ENCODE results near the gene C16orf89.

C16orf89 gene

DNA sequence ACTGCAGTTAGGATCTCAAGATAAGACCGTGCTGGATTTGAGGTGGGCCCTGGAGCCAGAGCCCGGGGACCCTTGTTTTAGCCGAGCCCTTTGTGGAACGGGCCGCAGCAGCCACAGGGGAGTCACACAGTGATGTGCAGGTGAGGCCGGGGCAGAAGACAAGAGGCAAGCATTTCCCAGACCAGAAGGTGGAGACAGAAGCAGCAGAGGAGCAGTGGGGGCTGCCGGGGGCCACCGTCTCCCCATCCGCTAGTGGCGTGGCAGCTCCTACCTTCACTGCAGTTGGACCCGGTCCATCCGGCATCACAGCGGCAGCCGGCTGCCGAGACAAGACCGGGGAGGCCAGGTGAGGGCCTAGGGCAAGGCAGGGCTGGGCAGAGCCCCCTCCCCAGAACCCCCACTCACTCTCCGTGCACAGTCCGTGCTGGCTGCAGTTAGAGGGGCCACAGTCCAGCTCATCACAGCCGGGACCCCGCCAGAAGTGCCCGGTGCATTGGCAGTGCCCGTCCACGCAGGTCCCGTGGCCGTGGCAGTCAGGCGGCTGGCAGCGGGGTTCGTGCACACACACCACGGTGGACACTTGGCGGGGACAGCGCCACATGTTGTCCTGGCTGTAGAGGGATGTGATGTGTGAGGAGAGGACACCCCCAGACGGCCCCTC lies 38.1 kb downstream of the C16orf89 start:
- no peak for DNase-seq

DNA sequence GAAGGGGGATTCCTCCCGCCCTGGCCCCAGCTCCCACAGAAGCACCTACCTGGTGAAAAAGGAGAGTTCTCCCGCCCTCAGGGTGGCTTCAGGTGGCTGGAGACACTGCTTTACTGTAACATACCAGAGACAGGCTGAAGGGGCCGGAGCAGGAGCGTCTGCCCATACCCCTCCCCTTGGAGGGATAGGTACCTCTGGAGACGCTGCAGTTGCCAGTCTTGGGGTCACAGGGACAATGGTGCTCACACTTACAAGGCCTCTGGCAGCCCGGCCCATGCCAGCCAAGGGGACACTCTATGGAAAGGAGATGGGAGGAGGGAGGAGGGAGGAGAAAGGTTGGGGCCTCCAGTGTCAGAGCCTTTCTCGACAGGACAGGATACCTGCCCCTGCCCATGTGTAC lies 38.7 kb downstream of the C16orf89 start:
- no peak for DNase-seq

DNA sequence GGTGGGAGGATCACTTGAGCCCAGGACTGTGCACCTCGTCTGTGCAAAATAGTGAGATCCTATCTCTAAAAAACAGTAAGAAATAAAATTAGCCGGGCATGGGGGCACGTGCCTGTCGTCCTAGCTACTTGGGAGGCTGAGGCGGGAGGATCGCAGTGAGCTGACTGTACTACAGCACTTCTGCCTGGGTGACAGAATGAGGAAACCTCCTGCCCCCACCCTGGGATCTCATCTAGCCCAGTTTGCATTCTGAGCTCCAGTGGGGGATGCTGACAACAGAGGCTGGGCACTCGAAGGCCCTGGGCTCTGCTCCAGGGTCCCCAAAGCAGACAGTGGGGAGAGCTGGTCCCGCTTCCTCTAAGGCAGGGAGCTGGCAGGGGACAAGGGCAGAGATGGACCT lies 39.1 kb downstream of the C16orf89 start:
- DNase-seq: no peak

DNA sequence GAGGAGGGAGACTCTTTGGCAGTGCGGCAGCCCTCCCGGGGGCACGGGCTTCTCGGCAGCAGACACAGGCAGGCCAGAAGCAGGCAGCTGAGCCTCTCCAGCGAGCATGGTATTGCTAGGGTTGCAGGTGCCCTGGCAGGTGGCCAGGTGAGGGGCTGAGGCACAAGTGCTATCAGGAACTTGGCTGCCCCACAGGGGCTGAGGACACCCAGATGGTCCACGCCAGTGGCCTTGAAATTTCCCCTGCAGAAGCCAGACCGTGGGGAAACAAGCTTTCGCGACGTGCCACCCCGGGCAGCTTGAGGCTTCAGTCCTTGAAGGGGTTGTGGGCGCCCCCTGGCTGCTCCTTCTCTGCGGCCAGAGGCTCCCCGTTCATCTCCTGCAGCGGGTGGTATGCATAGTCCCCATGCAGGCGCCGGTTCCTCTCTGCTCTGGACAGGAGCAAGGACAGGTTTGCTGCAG lies 40.6 kb downstream of the C16orf89 start:
- peak; percentile 42 for DNase-seq

DNA sequence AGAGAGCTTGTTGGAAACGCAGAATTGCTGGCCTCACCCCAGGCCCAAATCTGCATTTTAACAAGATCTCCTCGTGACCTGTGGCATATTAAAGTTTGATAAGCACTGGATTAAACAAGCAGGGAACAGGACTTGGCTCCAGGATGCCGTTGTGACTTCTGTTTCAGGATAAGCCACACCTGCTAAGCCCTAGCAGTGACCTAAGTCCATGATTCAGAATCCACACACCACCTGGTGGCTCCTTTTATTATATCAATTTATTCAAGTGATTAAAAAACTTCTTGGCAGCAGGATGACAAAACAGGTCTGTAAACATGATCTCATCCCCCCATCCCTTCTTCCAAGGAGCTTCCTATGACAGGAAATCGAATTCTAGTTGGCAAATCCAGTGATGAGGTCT lies 41.1 kb downstream of the C16orf89 start:
- DNase-seq: peak; percentile 42

DNA sequence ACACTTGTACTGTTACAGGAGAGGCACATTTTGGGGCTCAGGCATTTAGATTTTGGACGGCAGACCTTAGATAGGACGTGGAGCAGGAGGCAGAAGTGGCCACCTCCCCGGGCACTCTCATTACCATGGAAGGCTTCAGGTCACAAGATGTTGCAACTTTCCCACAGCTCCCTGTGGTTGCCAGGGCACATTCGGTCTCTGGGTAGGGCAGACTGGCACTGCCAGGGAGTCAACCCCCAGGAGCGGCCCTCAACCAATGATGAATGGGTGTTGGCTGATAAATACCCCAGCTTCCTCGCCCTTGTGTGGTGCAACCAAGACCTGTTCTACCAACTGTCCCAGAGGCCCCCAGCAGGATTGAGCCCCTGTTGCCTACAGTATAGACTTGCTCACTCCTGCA lies 43.2 kb downstream of the C16orf89 start:
- no peak for DNase-seq

DNA sequence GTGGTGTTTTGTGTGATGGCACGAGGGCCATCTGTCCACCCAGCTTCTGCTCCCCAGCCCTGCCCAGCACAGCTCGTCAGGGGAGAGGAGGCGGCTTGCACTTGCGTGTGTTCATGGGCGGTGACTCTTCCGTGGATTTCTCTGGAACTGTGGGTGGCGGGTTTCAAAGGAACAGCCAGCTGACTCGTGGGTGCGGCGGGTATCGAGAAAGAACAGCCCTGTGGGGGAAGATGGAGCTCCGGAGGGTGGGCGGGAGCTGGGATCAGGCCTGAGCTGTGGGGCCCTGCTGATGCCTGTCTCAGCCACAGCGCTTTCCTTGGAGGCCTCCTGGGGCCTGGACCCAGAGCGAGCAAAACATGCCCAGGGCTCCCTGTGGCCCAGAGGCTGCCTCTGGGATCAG lies 45.2 kb downstream of the C16orf89 start:
- DNase-seq: no peak

DNA sequence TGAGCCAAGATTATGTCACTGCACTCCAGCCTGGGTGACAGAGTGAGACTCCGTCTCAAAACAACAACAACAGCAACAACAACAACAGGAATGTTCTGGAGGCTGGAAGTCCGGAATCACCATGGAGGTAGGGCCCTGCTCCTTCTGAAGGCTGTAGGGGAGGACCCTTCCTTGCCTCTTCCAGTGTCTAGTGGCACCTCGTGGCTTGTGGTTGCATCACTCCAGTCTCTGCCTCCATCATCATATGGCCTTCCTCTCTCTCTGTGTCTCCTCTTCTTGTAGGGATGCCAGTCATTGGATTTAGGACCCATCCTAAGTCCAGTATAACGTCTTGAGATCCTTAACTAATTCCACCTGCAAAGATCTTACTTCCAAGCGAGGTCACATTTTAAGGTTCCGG lies 46.0 kb downstream of the C16orf89 start:
- DNase-seq: no peak

DNA sequence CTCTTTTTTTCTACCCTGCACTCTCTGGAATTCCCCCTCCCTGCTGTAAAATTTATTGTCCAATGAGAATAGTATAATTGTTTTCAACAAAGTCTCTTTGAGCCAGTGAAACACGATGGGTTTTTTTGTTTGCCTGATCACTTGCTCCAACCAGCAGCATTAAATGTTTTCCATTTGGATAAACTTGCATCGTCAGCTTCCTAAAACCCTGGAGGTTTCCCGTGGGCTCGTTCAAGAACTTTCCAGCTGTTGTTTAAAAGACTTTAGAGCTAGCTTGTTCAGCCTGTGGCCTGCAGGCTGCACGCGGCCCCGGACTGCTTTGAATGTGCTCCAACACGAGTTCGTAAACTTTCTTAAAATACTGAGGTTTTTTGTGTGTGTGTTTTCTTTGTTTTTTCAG lies 47.0 kb downstream of the C16orf89 start:
- no peak for DNase-seq

DNA sequence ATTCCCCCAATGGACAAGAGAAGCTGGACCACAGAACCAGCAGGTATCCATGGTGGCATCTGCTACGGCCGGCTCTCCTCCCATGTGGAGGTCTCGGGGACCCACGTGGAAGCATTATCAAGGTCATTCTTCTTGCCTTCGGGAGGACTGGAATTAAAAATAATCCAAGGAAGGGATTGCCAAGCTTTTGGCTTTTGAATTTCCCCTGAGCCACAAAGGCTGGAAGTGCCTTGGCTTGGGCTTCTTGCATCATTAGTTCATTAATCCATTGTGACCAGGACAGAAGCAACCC lies 48.1 kb downstream of the C16orf89 start:
- DNase-seq: no peak

DNA sequence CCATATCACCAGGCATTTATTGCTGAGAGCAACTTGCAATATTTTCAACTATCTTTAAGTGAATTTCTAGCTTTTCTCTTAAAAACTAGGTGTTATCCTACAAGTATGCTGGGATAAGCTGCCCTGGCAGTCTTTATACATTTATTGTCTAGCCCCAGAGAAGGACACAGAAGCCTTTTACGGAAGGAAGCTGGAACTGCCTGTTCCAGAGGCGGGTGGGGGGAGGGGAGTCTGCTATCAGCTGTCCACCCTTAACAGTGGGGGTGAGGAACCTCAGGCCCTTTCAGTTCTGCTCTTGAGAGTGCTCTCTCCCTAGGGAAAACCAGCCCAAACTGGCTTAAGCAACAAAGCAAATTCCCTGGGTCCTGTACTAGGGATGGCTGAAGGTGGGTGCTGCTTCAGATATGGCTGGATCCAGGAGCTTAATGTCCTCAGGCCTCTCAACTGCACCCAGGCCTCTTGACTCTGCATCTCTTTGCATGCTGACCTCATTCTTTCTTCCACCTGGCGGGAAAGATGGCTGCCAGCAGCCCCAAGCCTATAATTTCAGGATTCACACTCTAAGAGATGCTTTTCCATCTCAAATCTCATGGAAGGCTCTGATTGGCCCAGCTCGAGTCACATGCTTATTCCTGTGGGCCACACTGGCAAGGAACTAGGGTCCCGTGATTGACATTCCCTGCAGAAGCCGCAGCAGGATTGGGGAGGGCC lies 48.6 kb downstream of the C16orf89 start:
- no peak for DNase-seq

DNA sequence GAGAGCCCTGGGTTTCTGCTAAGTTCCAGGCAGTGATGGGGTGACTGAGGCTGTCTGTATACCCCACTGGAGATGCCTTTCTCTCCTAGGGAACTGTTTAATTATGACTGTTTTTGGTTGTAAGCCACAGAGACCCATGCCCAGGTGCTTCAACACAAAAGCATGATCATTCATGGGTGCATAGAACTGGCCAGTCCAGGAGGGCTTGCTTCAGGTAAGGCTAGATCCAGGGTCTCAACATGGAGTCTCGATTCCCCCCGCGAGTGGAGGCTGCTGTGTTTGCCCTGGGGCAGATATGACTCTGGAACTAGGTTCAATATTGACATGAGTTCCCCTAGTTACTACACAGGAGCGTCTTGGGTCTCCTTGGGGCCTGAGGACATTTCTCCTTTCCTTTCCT lies 49.9 kb downstream of the C16orf89 start:
- DNase-seq: no peak

DNA sequence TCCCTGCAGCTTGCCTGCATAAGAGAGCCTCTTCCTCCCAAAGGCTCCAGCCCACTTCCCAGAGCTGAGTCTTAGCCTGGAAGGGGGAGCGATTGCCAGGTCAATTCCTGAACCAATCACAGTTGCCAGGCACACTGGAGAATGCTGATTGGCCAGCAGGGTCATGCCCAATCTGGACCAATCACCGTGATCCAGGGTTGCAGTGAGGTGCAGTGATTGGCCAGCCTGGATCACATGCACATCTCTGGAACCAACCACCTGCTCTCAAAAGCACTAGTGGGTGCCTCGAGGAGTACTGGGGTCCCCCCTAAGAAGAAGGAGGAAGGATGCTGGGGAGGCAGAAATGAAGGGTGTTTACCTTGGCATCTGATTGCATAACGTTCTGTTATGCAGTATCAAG lies 50.4 kb downstream of the C16orf89 start:
- DNase-seq: no peak

DNA sequence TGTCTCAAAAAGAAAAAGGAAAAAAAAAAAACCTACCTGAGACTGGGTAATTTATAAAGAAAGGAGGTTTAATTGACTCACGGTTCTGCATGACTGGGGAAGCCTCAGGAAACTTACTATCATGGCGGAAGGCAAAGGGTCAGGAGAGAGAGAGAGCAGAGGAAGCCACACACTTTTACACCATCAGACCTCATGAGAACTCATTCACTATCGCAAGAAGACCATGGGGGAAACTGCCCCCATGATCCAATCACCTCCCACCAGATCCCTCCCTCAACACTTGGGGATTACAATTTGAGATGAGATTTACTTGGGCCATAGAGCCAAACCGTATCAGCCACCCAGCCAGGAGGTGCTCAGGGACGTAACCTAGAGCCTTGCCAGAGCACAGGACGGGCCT lies 52.9 kb downstream of the C16orf89 start:
- DNase-seq: no peak

DNA sequence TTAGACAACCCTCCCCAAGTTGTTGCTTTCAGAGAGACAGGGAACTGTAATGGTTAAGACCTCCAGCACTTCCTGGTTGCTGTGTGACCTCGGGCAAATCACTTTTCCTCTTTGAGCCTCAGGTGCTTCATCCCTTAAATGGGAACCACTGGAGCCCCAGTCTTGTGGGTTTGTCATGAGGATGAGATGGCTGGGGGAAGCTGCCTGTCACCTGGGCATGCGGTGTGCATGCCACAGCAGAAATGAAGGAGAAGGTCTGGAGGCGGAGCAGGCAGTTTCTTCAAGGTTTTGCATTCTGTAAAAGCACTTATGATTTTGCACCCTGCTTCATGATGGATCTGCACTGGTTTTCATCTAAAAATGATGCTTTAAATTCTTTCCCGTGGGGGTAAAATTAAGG lies 54.1 kb downstream of the C16orf89 start:
- no peak for DNase-seq

DNA sequence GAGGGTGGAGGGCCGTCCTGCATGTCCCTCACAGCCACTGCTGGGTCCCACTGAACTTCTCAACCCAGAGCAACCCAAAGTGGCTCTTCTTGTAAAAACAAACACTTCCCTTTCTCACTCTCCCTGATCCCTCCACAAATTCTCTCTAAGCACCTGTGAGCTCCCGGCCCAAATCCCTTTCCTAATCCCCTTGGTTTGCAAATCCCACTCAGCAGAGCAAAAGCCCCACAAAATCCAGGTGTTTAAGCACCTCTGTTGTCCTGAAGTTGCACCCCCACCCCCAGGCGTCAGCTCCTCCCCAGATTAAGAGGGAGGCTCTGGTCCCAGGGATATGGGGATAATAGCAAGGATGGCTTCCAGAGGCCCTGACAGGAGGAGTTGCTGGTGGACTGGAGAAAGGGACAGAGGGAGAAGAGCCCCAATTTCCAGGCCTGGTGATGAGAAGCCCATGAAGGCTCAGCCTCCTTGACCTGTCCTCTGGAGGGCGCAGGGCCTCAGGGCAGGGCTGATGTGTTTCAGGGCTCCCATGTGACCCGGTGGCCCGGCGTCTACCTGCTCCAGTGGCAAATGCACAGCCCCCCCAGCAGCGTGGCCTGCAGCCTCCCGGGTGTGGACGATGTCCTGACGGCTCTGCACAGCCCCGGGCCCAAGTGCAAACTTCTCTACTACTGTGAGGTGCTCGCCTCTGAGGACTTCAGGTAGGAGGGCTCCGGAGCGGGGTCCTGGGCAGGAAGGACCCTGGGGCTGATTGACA lies 55.0 kb downstream of the C16orf89 start:
- no peak for DNase-seq

DNA sequence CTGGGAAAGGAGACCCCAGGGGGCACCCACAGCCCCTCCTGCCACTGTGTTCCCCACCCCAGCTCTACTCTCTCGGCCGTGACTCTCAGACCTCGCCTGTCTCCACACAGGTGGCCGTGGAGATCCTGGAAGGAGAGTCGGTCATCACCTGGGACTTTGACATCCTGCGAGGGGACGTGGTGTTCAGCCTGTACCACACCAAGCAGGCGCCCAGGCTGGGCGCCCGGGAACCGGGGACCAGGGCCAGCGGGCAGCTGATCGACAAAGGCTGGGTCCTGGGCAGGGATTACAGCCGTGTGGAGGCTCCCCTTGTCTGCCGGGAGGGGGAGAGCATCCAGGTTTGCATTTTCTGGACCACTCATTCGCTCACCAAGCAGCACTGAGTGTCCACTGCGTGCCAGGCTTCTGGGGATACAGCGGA lies 57.4 kb downstream of the C16orf89 start:
- no peak for DNase-seq

DNA sequence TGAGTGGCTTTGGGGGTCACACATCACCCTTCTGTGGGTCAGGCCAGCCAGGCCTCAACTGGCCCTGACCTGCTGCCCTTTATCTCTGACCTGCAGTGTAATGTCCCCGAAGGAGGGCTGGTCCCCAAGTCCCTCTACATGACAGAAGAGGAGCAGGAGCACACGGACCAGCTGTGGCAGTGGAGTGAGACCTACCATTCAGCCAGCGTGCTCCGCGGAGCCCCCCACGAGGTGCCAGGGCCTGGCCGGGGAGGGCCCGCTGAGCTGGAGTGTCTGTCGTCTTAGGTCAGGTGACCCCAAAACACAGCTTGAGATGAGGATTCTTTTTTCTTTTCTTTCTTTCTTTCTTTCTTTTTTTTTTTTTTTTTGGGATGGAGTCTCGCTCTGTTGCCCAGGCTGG lies 58.5 kb downstream of the C16orf89 start:
- DNase-seq: no peak

DNA sequence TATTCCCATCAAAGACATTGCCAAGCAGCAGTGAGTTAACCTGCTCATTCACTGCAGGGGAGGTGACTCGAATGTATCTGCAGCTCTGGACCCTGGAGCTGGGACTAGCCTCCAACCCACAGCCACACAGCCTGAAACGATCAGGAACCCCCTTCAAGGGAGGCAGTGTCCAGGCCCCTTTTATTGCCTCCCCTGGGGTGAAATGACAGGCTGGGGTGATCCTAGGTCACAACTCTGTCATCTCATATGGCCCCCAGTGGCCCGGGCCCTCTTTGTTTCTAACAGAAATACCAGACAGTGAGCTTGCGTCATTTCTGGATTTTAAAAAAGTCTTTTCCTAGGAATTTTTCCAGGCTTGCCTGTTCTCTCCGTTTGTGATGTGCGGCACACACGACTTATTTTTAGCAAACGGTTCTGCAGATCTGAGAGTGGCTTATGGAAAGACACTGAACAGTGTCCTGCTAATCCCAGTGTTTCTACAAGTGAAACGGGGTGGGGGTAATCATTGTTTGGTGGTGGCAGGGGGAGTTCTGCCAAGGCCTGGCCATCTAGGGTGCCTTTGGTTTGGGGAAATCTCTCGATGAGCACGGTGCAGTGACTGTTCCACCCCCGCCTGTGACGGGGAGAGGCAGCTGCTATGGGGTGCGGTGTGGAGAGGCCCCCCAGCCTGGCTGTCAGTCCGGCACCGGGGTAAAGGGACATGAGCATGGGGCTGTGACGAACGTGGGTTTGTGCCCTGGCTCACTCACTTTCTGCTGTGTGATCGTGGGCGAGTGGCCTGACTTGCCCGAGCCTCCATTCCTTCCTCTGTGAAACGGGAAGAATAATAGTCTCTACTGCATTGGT lies 59.2 kb downstream of the C16orf89 start:
- no peak for DNase-seq

DNA sequence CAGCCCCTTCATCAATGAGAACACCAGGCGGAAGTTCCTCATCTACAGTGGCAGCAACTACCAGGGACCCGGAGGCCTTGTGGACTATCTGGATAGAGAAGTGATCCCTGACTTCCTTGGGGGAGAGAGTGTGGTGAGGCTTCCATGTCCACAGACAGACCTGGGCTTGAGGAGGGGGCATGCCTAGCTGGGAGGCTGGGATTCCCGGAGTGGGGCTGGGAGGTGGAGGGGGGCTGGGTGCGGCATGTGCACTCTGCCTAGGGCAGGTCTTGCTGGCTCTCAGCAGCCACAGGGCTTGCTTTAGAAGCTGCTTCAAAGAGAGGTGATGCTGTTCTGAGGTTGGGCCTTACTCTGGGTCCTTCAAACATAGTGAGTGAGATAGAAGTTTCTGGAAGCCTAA lies 59.8 kb downstream of the C16orf89 start:
- no peak for DNase-seq

DNA sequence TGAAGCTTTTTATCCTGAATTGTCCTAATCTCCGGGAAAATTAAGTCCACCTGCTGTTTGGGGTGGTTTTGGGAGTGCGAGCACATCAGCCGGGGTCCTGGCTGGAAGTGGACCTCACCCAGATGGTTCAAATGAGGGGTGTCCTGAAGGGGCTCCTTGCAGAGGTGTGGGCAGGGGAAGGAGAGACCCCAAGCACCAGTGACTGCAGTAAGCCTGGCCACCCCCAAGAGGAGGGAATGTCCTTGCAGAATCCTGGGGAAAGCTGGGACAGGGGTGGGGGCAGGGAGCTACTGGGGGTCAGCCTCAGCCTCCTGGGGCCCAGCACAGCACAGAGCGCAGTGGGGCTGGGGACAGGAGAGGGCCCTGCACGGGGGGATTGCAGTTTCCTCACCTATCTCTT lies 61.4 kb downstream of the C16orf89 start:
- no peak for DNase-seq

DNA sequence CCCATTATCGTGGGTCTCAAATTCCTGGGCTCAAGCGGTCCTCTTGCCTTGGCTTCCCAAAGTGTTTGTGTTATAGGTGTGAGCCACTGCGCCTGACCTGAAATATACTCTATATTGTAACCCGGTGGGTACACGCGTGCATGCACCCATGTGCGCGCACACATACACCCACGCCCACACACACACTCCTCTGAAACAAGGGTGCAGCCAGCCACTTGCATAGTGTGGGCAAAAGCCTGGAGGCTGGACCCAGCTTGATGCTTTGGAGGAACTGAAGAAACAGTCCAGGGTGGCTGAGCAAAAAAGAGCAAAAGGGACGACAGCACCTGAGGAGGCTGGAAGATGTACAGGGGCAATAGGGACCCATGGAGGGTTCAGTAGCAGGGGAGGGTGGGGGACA lies 61.9 kb downstream of the C16orf89 start:
- DNase-seq: no peak

DNA sequence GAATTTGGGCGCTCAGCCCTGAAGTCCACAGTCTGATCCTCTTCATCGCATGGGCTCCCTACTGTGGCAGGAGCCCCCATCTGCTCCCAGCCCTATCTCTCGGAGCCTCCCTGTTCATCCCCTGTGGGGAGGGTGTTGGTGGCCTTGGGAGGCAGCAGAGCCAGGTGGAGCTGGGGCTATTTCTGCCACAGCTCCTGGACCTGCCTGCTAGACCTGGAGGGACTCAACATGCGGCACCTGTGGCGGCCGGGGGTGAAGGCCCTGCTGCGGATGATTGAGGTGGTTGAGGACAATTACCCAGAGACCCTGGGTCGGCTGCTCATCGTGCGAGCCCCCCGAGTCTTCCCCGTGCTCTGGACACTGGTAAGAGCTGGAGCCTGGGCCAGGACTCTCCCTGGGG lies 62.5 kb downstream of the C16orf89 start:
- DNase-seq: no peak

Data from NCI-H1694 treated with DMSO at 0.1 percent for 48 hours (cell line).